ENCODE data around the gene WDR11. TPM values are rescaled to one million over a fixed set of nuclear protein-coding genes. Genes with fewer than 3 reads are reported as not detected.

Gene WDR11
- total RNA-seq, 1 donor from 2014 or later = 31.9 TPM

- no peak for TF ChIP-seq CTCF (conservative IDR thresholded peaks at IDR 0.05; ENCODE audit: low read depth, low read length)
- DNase-seq (ENCODE audit: low read depth) = no peak
- no peak overlapping the region for H3K4me3 ChIP-seq (ENCODE audit: low read depth, low read length)
These were observed 98.5 kb downstream of the WDR11 start for GRCh38 chr10:120949609-120950031.

GRCh38 chr10:120950051-120950561 is 98.9 kb downstream of the WDR11 start:
- DNase-seq (ENCODE audit: low read depth) = peak; percentile 9
- TF ChIP-seq CTCF (conservative IDR thresholded peaks at IDR 0.05; ENCODE audit: low read depth, low read length) = no peak
- H3K4me3 ChIP-seq (ENCODE audit: low read depth, low read length) = peak overlapping the region; percentile 36

GRCh38 chr10:120951288-120951687 is 100.1 kb downstream of the WDR11 start:
- DNase-seq (ENCODE audit: low read depth) = no peak
- TF ChIP-seq CTCF (conservative IDR thresholded peaks at IDR 0.05; ENCODE audit: low read depth, low read length) = no peak
- no peak overlapping the region for H3K4me3 ChIP-seq (ENCODE audit: low read depth, low read length)

GRCh38 chr10:120953897-120954296 is 102.7 kb downstream of the WDR11 start:
- no peak for TF ChIP-seq CTCF (conservative IDR thresholded peaks at IDR 0.05; ENCODE audit: low read depth, low read length)
- no peak for DNase-seq (ENCODE audit: low read depth)
- no peak overlapping the region for H3K4me3 ChIP-seq (ENCODE audit: low read depth, low read length)
